ENCODE results near the gene ARHGAP9.
"Not testable (repeated sequence)": the region's sequence is repeated elsewhere in the genome, so short reads cannot be mapped to it uniquely, and the experiment has no call there.

The ARHGAP9 gene

GRCh38 chr12:57517187-57517586, 37.5 kb upstream of the ARHGAP9 start:
- peak; percentile 47 for DNase-seq

GRCh38 chr12:57516617-57517153, 37.0 kb upstream of the ARHGAP9 start:
- DNase-seq = no peak

GRCh38 chr12:57515934-57516541, 36.4 kb upstream of the ARHGAP9 start:
- DNase-seq = no peak

- DNase-seq = no peak
Measured at GRCh38 chr12:57515408-57515933, 35.8 kb upstream of the ARHGAP9 start.

- DNase-seq = no peak
Measured at GRCh38 chr12:57514720-57515407, 35.2 kb upstream of the ARHGAP9 start.

- not testable (repeated sequence) for DNase-seq
Measured at GRCh38 chr12:57514246-57514645, 34.6 kb upstream of the ARHGAP9 start.

GRCh38 chr12:57513677-57514076, 34.0 kb upstream of the ARHGAP9 start:
- not testable (repeated sequence) for DNase-seq

GRCh38 chr12:57513266-57513665, 33.6 kb upstream of the ARHGAP9 start:
- no peak for DNase-seq

- no peak for DNase-seq
Measured at GRCh38 chr12:57512665-57513064, 33.0 kb upstream of the ARHGAP9 start.

- DNase-seq = no peak
Measured at GRCh38 chr12:57511588-57512325, 32.1 kb upstream of the ARHGAP9 start.

GRCh38 chr12:57511161-57511560, 31.5 kb upstream of the ARHGAP9 start:
- no peak for DNase-seq

GRCh38 chr12:57507796-57508195, 28.1 kb upstream of the ARHGAP9 start:
- DNase-seq = not testable (repeated sequence)

- DNase-seq = not testable (repeated sequence)
Measured at GRCh38 chr12:57506541-57506940, 26.9 kb upstream of the ARHGAP9 start.

- not testable (repeated sequence) for DNase-seq
Measured at GRCh38 chr12:57502311-57502969, 22.8 kb upstream of the ARHGAP9 start.

GRCh38 chr12:57500213-57500612, 20.5 kb upstream of the ARHGAP9 start:
- no peak for DNase-seq

- no peak for DNase-seq
Measured at GRCh38 chr12:57498571-57498970, 18.9 kb upstream of the ARHGAP9 start.

- no peak for DNase-seq
Measured at GRCh38 chr12:57498132-57498502, 18.5 kb upstream of the ARHGAP9 start.

- DNase-seq = no peak
Measured at GRCh38 chr12:57497223-57498131, 17.8 kb upstream of the ARHGAP9 start.

GRCh38 chr12:57496822-57497221, 17.2 kb upstream of the ARHGAP9 start:
- no peak for DNase-seq

- DNase-seq = not testable (repeated sequence)
Measured at GRCh38 chr12:57495051-57495701, 15.5 kb upstream of the ARHGAP9 start.

Measured in HCEC 1CT (cell line).